Sciatic nerve (tissue), 2 donors: ENCODE data around the gene MPPED2. TPM values are rescaled to one million over a fixed set of nuclear protein-coding genes. Genes with fewer than 3 reads are reported as not detected.

Experiments used
- ATAC-seq: fragments of 200-7000 bp; cut with Tn5 transposase; one replicate; pipeline ENCODE4 v1.9.1; 2020; ENCODE audit warnings: mild to moderate bottlenecking, moderate library complexity
- DNase-seq: peaks from one replicate; pipeline ENCODE4 v3.0.0-alpha.2; 2020; ENCODE audit warnings: low spot score
- intact Hi-C: fragments of 100-400 bp; cut with DNase I; formaldehyde crosslinking; loops from one replicate; pipeline ENCODE4 v1.14.2; 2022
- total RNA-seq: library from RNA; stranded (reverse); fragmentation: NEBNext Ultra II Directional; extraction: Animal tissue kit (Norgen Biotek cat#: 25700); gene quantifications from one replicate; pipeline ENCODE4 v1.2.1, GENCODE V29; 2021
- donor health status: DM: no; HTN: no; CAD: no.
- donor health status: DM: no; HTN: no; CAD: no.

MPPED2 gene
- total RNA-seq, 1 donor from 2014 or later = 8.0 TPM

DNA sequence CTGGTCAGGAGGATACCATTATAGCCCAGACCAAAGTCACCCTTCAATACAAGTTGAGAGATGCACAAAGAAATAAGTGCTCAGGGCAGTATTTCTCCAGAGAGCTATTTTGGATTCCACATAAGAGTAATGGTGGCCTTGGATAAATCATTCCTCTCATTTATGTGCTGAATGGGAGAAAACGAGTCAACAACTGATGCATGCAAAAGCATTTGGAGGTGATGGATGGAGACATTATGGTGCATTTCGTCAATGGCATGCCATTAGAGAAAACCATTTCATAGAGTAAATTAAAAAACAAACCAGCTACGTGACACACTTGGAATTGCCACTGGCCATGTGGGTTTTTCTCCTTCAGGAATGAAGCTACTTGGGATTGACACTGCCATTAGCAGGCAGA, 182.0 kb downstream of the MPPED2 start:
- ATAC-seq (no peak), DNase-seq (no peak)
- intact Hi-C loops = no loop called here

DNA sequence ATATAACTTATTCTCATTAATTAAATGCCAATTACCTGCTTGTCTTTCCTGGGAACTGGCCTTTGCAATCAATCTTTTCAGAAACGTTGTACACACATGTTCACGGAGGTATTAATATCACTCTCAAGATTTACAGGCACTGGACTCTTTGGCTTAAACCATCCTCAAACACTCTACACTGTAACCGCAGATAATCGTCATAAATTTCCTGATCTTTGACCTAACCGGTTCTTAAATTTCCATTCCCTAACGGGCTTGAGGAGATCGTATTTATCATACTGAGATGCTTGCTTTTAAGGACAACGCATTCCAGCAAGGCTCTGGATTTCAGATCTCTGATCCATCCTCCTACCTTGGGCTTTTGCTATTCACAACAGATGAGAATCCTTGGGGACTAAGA, 190.4 kb downstream of the MPPED2 start:
- intact Hi-C loops = no loop called here
- no peak for ATAC-seq
- no peak for DNase-seq

DNA sequence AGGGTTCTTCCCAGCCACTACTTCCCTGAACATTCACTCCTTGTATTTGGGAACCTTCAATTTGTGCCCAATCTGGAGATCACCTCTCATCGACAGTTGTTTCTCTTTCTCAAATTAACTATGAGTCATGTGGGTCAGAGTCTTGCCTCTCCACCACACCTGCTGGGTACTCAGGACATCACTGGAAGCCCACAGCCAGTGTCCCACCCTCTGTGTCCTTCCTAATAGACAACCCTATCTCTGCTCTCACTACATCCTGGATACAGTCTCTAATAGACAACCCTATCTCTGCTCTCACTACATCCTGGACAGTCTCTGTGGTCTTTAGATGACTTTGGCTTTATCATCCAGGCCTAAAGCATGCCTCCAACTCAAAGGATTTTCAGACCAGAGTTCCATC, 193.1 kb downstream of the MPPED2 start:
- intact Hi-C loops = no loop called here
- ATAC-seq (no peak), DNase-seq (no peak)

DNA sequence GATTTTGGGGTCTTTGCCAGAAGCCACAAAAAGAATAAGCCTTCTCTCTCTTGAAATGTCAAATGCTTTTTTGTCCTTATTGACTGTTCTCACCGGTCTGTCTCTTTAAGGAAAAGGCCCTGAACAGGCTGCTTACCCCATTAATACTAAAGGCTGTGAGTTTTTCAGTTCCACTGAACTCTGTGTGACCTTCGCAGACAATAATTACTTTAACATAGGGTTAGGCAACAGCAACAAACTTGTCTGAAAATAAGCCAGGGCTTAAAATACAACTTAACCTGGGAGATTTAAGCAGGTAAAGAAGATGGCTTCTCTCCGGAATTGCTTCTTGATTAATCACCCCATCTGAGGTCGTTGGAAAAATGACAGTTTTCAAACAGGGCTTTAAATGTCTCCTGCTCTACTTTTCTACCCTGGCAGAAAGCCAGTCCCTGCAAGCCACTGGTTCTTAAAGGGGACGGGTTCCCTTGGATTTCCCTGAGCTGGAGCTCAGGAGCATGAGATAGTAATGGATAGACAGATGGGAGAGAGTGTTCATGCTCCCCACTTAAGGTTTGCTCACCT, 193.8 kb downstream of the MPPED2 start:
- peak; percentile 15 for ATAC-seq
- intact Hi-C loops = no loop called here
- DNase-seq = no peak

DNA sequence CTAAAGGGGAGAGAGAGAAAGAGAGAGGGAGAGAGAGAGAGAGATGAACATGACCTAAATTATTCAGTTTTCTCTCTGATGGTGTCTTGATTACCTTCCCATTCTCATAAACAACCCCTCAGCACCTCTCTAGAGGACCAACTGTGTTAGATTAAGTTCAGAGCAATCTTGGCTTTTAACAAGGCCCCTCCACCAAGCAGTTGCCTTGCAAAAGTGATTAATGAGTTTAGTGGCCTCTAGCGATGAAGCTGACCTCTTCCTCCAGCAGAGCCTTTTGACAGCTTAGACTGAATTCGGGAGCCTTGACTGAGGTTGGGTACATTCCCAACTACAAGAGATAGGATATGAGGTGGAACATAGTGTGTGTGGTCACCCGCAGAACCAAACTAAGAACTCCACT, 197.2 kb downstream of the MPPED2 start:
- no peak for ATAC-seq
- no peak for DNase-seq
- intact Hi-C loops = no loop called here

DNA sequence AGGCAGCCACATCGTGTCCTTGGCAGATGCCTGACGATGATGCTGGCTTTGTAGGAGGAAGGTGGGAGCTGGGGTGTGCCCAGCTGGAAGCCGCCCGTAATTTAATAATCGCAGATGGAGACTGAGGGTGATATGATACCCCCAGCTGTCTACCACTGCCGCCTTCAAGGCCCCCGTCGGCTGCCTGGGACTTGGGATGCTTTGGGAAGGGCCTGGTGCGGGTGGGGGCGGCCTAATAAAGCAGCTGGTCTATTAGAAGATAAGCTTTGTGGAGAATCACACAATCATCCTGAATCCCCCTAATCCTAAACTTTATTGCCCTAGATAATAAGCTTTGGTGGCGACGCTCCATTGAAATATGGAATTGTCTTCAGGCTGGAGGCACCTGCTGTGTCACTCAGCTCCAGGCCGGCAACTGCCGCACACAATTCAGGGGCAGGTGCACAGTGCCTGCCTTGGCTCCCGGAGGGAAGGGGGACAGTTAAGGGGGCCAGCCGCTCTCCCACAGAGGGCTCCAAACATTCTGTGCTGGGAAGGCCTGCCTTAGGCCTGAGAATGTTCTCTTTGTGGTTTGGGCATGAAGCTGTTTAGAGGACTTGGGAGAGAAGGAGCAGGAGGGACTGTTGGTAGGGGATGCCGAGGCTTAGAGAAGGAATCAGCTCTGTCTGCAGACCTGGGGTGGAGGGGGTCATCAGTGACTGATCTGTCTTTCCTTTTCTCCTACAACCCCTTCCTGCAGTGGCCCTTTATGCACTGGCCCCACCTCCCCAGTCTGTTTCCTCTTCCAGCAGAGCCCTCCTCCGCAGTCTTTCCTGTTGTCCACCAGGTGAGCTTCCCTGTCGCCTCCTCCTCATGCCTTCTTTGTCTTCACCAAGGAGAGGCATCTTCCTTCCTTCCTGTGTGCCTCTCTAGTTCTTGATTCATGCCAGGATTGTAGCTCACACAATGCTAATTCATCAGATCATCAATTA, 198.0 kb downstream of the MPPED2 start:
- ATAC-seq (no peak), DNase-seq (no peak)
- intact Hi-C loops = no loop called here

DNA sequence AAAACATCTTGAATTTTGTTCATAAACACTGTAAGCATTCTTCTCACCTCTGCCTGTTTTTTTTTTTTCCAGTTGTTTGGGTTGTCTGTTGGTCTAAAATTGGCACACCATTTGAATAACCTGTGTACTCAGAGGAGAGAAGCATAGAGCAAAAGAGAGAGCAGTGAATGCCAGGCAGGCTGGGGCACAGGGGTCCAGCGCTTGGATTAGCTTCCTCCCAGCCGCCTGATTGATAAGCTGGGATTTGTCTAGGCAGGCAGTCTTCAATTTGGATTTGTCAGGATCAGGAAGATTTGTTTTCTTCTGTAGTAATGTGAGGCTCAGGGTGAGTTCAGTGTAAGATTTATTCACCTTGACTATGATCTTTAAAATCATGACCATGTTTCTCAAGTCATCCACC, 204.3 kb downstream of the MPPED2 start:
- intact Hi-C loops = no loop called here
- ATAC-seq (no peak), DNase-seq (no peak)

DNA sequence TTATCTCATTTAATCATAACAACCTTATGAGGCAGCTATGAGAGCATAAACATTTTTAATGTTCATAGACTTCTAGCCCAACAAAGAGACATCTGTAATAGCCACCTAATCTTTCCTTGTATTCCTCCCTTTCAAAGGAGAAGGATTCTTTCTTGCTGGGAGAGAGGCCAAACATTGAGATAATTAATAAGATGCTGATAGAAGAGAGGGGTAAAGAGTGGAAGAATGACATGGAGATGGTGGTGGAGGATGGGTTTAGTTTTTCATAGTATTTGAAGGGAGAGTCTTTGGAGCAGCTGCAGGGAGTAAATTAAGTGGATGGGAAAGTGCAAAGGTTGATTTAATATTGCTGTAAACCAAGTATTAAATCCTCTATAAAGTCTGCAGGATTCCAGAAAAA, 205.3 kb downstream of the MPPED2 start:
- intact Hi-C loops = no loop called here
- no peak for DNase-seq
- ATAC-seq = no peak

DNA sequence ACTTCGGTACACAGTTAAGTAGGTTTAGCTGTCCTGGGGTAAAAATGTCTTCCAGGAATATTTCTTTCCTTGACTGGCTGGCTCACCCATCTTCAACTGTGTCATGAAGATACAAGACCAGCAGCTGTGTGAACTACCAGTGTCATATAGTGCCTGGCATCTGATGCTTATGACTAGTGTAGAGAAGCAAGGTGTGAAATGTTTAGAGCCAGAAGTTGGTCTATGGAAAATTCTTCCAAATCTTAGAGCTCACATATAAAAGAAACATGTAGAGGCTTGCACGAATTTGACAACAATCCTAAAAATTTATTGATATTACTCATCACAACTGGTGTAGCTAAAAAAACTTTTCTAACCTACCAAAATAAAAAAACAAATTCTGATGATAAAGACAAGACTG, 208.8 kb downstream of the MPPED2 start:
- intact Hi-C loops = no loop called here
- no peak for ATAC-seq
- no peak for DNase-seq

DNA sequence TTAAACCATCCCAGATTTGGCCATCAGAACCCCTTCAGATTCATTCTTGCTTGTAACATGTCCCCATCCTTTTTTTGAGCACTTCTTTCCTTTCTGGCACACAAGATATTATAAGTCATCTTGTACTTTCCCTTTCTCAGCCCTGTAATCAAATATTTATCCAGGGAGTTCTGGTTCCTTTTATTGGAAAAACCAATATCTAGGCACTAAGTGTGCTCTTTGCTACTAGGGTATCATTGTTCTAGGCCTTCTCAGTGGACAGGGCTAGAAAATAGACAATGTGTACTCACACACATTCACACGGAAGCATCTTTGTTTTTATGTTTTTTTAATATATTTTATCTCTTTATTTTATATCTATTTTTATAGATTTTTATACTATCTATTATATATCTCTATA, 216.0 kb downstream of the MPPED2 start:
- ATAC-seq = no peak
- intact Hi-C loops = no loop called here
- DNase-seq = no peak

DNA sequence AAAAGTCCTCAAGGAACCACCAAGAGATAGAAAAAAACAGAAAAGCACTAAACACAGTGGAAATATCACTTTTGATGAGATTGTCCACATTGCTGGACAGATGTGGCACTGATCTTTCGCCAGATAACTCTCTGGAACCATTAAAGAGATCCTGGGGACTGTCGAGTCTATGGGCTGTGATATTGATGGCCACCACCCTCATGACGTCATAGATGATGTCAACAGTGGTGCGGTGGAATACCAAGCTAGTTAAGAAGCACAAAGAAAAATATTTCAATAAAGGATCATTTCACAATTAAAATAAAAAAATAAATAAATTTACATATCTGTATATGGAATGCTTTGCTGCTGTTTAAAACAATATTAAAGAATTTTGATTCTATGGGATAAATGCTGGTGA, 217.8 kb downstream of the MPPED2 start:
- intact Hi-C loops = no loop called here
- no peak for DNase-seq
- no peak for ATAC-seq

DNA sequence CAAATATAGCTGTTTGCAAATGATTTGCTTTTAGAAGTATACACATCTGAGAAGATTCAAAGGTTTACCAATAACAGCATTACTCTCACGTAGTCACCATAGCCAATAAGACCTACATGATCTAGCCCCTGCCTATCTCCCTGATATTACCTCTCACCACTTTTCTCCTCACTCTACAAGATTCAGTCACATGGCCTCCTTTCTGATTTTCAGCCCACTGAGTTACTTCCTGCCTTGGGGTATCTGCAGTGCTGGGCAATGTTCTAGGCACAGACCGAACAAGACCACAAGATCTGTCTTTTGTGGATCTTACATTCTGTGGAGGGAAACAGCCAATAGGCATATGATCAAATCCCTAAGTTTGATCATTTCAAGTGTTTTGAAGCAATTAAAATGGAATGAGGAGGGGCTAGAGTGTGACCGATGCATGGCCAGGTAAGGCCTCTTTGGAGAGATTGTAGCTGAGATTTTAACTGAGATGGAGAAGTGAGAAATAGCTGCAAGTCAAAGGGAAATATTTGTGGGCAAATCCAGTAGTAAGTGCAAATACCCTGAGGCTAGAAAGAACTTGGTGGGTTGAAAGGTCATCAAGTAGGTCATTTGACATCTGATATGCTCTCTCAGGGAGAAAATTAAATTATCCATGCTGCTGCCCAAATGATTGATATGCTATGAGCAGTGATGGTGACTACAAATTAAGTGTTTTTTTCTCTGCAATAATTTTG, 220.2 kb downstream of the MPPED2 start:
- DNase-seq (no peak), ATAC-seq (no peak)
- intact Hi-C loops = no loop called here

DNA sequence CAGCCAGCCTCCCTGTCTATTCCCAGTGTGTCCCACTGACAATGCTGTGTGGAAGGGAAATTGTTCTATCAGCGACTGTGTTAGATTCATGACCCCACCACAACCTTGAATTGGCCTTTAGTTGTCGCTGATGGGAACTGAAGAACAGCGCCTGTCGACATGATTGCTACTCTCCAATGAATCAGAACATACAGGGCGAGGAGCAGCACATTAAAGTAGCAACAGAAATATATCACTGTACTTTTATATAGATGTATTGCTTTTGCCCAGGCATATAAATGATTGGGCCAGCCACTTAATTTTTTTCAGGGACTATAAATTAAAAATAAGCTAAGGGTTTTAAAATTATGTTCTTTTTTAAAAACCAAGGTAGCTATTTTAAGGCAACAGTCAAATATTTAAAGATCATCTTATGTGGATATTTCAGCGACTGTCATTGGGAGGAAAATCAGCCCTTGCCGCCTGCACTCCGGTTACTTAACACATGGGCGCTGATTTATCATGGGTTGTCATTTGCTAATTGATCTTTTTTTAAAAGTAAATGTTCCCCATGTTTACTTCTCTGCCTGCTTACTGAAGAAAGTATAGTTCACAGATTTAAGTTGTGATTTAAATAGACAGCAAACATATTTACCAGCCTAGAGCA, 221.2 kb downstream of the MPPED2 start:
- DNase-seq = no peak
- intact Hi-C loops = no loop called here
- no peak for ATAC-seq

DNA sequence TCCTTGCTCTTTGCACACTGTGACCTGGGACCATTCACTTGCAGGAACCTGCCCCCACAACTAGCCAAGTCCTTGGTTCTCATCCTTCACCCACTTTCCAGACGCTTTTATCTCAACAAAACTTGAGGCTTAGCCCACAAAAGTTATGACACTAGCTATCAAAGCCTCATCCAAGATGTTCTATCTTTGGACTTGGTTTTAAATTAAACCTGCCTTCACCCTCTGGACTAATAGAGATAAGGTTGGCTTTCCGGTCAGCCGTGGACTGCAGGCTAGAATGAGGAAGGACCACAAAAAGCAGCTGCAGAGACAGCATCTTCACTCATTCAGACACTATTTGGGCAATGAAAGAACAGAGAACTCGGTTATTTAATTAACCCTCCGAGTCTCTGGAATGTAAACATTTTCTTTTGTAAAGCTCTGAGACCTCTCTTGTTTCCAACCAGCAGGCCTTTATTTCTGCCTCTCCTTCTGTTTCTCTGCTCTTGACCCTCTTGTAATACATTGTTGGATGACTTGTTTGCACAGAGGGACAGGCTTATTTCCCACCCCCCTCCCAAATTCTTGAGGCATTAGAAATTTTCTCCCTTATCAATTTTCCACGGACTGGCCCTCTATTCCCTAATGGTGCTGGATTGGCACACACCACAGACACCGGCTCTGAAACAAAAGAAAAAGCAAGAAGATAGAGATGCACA, 221.9 kb downstream of the MPPED2 start:
- ATAC-seq = no peak
- DNase-seq = no peak
- intact Hi-C loops = no loop called here

DNA sequence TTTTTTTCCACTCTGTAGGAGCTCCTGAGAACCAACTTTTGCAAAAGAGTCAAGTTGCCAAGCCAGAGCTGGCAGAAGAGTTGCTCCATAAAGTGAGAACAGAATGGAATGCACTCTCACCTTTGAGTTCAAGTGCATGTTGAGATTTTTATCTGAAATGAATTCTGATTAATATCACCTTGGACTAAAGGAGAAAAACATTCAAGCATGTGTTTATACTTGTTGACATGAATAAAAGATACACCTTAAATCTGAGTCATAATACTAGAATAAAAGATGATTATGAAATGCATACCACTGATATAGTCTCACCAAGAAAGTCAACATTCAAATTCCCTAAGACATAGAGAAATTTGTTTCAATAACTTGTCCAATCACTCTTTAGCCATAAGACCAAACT, 225.4 kb downstream of the MPPED2 start:
- ATAC-seq = no peak
- DNase-seq = no peak
- intact Hi-C loops = no loop called here
